ENCODE data around the gene ERC2.

- no peak for TF ChIP-seq KLF16 (tag by site-specific recombination; IDR thresholded peaks at IDR 0.05)
- TF ChIP-seq ZNF350 (tag by site-specific recombination; IDR thresholded peaks at IDR 0.05): no peak
Observed at GRCh38 chr3:55780913-55781312, 687.4 kb downstream of the ERC2 start.

All from HEK293 (cell line).